ENCODE data around the gene B4GALNT4. TPM values are rescaled to one million over a fixed set of nuclear protein-coding genes. Genes with fewer than 3 reads are reported as not detected.
A peak's percentile ranks its signal among the peaks of the same experiment; 100 is the strongest.
"Not testable (repeated sequence)": the region's sequence is repeated elsewhere in the genome, so short reads cannot be mapped to it uniquely, and the experiment has no call there.

The B4GALNT4 gene
- total RNA-seq, 2 donors from 2014 or later, result 0.50 TPM; not detected in 1

DNA sequence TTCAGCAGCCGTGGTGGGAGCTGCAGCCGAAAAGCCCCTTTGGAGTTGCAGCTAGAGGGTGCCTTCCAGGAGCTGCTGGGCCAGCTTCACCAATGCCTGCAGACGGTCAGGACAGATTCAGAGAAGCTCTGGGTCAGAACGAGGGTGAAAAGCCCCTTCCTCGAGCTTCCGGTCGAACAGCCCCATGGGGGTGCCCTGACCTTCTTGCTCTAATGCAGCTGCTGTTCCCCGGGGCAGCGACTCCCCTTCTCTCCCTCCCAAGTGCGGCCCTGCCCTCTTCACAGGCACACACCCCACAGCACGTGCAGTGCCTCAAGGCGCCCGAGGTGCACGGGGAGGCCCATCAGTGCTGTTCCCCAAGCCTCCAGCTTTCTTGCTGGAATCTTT lies 39.0 kb upstream of the B4GALNT4 start:
- no peaks in the 10 kb centered on the region for H3K36me3 Mint-ChIP-seq
- peaks cover 46 to 48% of the 10 kb centered on the region in 2 donors for H3K4me1 Mint-ChIP-seq (ENCODE audit: low read depth in 2 of 2)
- DNase-seq (ENCODE audit: low spot score), result no peak
- ATAC-seq, result no peak
- peak overlapping the region; percentile 41 for H3K4me3 Mint-ChIP-seq
- H3K27me3 Mint-ChIP-seq, result no peaks in the 10 kb centered on the region
- peak overlapping the region in 1 of 2 donors; percentile 68 for H3K27ac Mint-ChIP-seq
- no peaks in the 10 kb centered on the region for H3K9me3 Mint-ChIP-seq

DNA sequence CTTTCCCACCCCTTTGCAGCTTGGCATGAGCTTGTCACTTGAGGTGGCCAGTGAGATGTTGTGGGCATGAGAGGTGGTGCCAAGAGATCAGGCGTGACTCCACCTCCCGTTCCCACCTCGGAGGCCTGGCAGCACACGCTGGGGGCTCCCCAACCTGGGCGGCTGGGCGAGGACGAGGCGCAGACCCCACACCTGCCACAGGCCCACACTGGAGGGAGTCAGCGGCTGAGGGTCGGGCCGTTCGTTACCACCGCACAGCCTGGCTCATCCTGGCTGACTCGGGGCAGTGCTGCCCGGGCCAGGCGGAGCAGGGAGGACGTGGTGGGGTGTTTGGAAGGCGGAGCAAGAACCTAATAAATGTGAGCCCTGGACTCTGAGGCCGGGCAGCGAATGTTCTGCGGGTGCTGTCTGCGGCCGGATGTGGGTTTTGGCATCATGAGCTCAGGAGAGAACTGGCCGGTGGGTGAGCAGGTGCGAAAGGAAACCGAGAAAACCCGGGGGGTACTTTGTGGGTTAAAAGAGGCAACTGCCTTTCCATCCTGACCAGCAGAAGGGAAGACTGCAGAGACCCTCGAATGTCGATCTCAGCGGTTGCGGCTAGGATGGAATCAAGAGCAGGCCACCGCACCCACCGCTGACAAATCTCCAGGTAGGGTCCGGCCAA lies 38.5 kb upstream of the B4GALNT4 start:
- no peaks in the 10 kb centered on the region for H3K9me3 Mint-ChIP-seq
- H3K27me3 Mint-ChIP-seq, result no peaks in the 10 kb centered on the region
- DNase-seq (ENCODE audit: low spot score) (no peak), ATAC-seq (peak; percentile 51 to 74)
- H3K4me3 Mint-ChIP-seq, result peak overlapping the region; percentile 75
- peaks cover 46 to 48% of the 10 kb centered on the region in 2 donors for H3K4me1 Mint-ChIP-seq (ENCODE audit: low read depth in 2 of 2)
- no peaks in the 10 kb centered on the region for H3K36me3 Mint-ChIP-seq
- H3K27ac Mint-ChIP-seq, result peak overlapping the region; percentile 51 to 73

DNA sequence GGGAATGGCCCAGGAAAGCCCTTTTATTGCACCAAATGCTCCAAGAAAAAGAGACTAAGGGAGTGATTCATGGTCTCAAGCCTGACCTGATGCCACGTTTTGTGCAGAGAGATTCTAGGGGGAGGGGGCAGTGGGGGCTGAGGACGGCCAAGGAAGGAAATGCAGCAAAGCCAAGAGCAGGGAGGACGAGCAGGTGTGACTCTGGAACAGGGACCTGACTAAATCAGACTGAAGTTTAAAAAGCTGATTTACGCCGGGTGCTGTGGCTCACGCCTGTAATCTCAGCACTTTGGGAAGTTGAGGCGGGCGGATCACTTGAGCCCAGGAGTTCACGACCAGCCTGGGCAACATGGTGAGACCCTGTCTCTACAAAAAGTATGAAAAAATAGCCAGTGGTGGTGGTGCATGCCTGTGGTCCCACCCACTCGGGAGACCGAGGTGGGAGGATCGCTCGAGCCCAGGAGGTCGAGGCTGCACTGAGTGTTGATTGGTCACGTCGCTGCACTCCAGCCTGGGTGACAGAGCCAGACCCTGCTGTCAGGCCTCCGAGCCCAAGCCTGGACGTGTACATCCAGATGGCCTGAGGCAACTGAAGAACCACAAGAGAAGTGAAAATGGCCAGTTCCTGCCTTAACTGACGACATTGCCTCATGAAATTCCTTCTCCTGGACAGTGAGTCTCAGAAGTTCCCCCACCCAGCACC lies 37.8 kb upstream of the B4GALNT4 start:
- no peaks in the 10 kb centered on the region for H3K9me3 Mint-ChIP-seq
- peak overlapping the region; percentile 51 to 73 for H3K27ac Mint-ChIP-seq

GRCh38 chr11:332651-333480 lies 36.4 kb upstream of the B4GALNT4 start:
- no peaks in the 10 kb centered on the region for H3K27me3 Mint-ChIP-seq
- H3K36me3 Mint-ChIP-seq, result no peaks in the 10 kb centered on the region
- peaks cover 33 to 51% of the 10 kb centered on the region in 2 donors for H3K4me1 Mint-ChIP-seq (ENCODE audit: low read depth in 2 of 2)
- H3K4me3 Mint-ChIP-seq, result no peak overlapping the region
- H3K27ac Mint-ChIP-seq, result peak overlapping the region in 1 of 2 donors; percentile 41
- H3K9me3 Mint-ChIP-seq, result no peaks in the 10 kb centered on the region
- ATAC-seq, result no peak
- no peak for DNase-seq (ENCODE audit: low spot score)

More for the DNA sequence above, 37.8 kb upstream of the B4GALNT4 start:
- DNase-seq (ENCODE audit: low spot score) (no peak), ATAC-seq (no peak)
- H3K27me3 Mint-ChIP-seq, result no peaks in the 10 kb centered on the region
- H3K4me1 Mint-ChIP-seq (ENCODE audit: low read depth in 2 of 2), result peaks cover 39 to 49% of the 10 kb centered on the region in 2 donors
- H3K36me3 Mint-ChIP-seq, result no peaks in the 10 kb centered on the region
- H3K4me3 Mint-ChIP-seq, result peak overlapping the region; percentile 75

DNA sequence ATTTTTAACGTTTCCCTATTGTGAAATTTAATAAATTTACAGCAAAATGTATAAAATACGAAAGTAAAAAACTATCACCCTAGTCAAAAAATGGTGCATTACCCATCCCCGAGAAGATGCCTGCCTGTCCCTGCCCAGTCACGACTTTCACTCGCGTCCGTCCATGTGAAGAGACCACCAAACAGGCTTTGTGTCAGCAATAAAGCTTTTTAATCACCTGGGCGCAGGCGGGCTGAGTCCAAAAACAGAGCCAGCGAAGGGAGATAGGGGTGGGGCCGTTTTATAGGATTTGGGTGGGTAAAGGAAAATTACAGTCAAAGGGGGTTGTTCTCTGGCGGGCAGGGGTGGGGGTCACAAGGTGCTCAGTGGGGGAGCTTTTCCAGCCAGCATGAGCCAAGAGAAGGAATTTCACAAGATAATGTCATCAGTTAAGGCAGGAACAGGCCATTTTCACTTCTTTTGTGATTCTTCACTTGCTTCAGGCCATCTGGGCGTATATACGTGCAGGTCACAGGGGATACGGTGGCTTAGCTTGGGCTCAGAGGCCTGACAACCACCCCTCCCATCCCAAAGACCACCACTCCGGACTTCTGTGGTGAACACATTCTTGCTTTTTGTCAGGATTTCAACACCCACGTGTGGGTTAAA lies 35.6 kb upstream of the B4GALNT4 start:
- H3K36me3 Mint-ChIP-seq; DNase-seq (ENCODE audit: low spot score); H3K4me3 Mint-ChIP-seq; H3K9me3 Mint-ChIP-seq; ATAC-seq; H3K27me3 Mint-ChIP-seq: not testable (repeated sequence)
- H3K27ac Mint-ChIP-seq, result peak overlapping the region in 1 of 2 donors; percentile 41
- peaks cover 33 to 51% of the 10 kb centered on the region in 2 donors for H3K4me1 Mint-ChIP-seq (ENCODE audit: low read depth in 2 of 2)

- Mint-ChIP-seq H3K9me3 (no peaks in the 10 kb centered on the region), H3K4me1 (ENCODE audit: low read depth in 2 of 2) (peaks cover 28 to 45% of the 10 kb centered on the region in 2 donors), H3K36me3 (no peaks in the 10 kb centered on the region), H3K27ac (no peak overlapping the region), H3K27me3 (no peaks in the 10 kb centered on the region), H3K4me3 (no peak overlapping the region)
- no peak for DNase-seq (ENCODE audit: low spot score)
- no peak for ATAC-seq
These were observed 34.9 kb upstream of the B4GALNT4 start for GRCh38 chr11:334264-334994.

GRCh38 chr11:335779-336658 lies 33.3 kb upstream of the B4GALNT4 start:
- Mint-ChIP-seq H3K27ac (peak overlapping the region in 1 of 2 donors; percentile 1), H3K4me1 (ENCODE audit: low read depth in 2 of 2) (peaks cover 23 to 33% of the 10 kb centered on the region in 2 donors)
- DNase-seq (ENCODE audit: low spot score), result no peak

DNA sequence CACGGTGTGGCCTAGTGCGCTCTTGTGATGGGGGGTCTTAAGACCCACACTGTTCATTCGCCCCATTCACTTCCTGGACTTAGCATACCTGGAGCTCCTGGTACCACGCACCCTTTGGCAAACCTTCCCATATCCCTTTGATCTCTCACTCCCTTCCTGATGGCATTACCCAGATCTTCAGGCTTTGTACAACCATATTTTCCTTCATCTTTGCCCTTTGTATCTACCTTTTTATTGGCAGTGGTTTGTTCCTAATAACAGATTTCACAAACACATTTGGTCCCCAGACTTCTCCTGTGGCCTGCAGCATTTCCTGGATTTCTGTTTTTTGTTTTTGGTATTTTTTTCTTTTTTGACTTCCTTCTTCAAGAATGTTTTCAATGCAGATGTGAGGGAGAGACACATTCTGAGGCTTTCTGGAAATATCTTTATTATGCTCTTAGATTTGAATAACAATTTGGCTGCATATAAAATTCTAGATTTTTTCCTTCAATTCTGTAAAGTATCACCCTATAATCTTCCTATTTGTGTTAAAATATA lies 32.6 kb upstream of the B4GALNT4 start:
- peak overlapping the region in 1 of 2 donors; percentile 1 for H3K27ac Mint-ChIP-seq
- no peaks in the 10 kb centered on the region for H3K9me3 Mint-ChIP-seq
- DNase-seq (ENCODE audit: low spot score), result no peak
- no peak overlapping the region for H3K4me3 Mint-ChIP-seq
- H3K36me3 Mint-ChIP-seq, result no peaks in the 10 kb centered on the region
- no peaks in the 10 kb centered on the region for H3K27me3 Mint-ChIP-seq
- no peak for ATAC-seq
- peaks cover 23 to 34% of the 10 kb centered on the region in 2 donors for H3K4me1 Mint-ChIP-seq (ENCODE audit: low read depth in 2 of 2)

More at GRCh38 chr11:335779-336658, 33.3 kb upstream of the B4GALNT4 start:
- Mint-ChIP-seq H3K9me3 (no peaks in the 10 kb centered on the region), H3K4me3 (no peak overlapping the region), H3K36me3 (no peaks in the 10 kb centered on the region), H3K27me3 (no peaks in the 10 kb centered on the region)
- no peak for ATAC-seq

DNA sequence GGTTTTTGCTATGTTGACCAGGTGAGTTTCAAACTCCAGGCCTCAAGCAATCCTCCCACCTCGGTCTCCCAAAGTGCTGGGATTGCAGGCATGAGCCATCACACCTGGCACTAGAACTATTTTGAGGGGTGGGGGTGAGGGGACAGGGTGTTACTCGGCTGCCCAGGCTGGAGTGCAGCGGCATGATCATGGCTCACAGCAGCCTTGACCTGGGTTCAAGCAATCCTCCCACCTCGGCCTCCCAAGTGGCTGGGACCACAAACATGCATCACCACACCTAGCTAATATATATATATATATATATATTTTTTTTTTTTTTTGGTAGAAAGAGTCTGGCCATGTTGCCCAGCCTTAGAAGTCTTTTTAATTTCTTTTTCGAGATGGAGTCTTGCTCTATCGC lies 31.6 kb upstream of the B4GALNT4 start:
- no peaks in the 10 kb centered on the region for H3K27me3 Mint-ChIP-seq
- no peak for ATAC-seq
- DNase-seq (ENCODE audit: low spot score), result no peak

GRCh38 chr11:339963-340362 lies 29.3 kb upstream of the B4GALNT4 start:
- Mint-ChIP-seq H3K27me3 (no peaks in the 10 kb centered on the region), H3K4me3 (no peak overlapping the region), H3K27ac (no peak overlapping the region), H3K9me3 (no peaks in the 10 kb centered on the region), H3K4me1 (ENCODE audit: low read depth in 2 of 2) (peaks cover 14 to 26% of the 10 kb centered on the region in 2 donors), H3K36me3 (no peaks in the 10 kb centered on the region)
- DNase-seq (ENCODE audit: low spot score), result no peak
- no peak for ATAC-seq

More for the DNA sequence above, 31.6 kb upstream of the B4GALNT4 start:
- Mint-ChIP-seq H3K4me3 (no peak overlapping the region), H3K36me3 (no peaks in the 10 kb centered on the region), H3K9me3 (no peaks in the 10 kb centered on the region), H3K27ac (no peak overlapping the region), H3K4me1 (ENCODE audit: low read depth in 2 of 2) (peaks cover 21 to 34% of the 10 kb centered on the region in 2 donors)

- Mint-ChIP-seq H3K4me1 (ENCODE audit: low read depth in 2 of 2) (peaks cover 14 to 23% of the 10 kb centered on the region in 2 donors), H3K36me3 (no peaks in the 10 kb centered on the region), H3K4me3 (no peak overlapping the region), H3K27me3 (no peaks in the 10 kb centered on the region), H3K27ac (no peak overlapping the region), H3K9me3 (no peaks in the 10 kb centered on the region)
- DNase-seq (ENCODE audit: low spot score), result no peak
- ATAC-seq, result no peak
These were observed 28.5 kb upstream of the B4GALNT4 start for GRCh38 chr11:340539-341512.
